ENCODE data around the gene EAF2. TPM values are rescaled to one million over a fixed set of nuclear protein-coding genes. Genes with fewer than 3 reads are reported as not detected.
"Not testable (repeated sequence)": the region's sequence is repeated elsewhere in the genome, so short reads cannot be mapped to it uniquely, and the experiment has no call there.

Gene EAF2
- total RNA-seq, 1 donor from 2014 or later, result 7.2 TPM

GRCh38 chr3:121857778-121858177, 22.8 kb downstream of the EAF2 start:
- not testable (repeated sequence) for DNase-seq (ENCODE audit: low spot score)

DNA sequence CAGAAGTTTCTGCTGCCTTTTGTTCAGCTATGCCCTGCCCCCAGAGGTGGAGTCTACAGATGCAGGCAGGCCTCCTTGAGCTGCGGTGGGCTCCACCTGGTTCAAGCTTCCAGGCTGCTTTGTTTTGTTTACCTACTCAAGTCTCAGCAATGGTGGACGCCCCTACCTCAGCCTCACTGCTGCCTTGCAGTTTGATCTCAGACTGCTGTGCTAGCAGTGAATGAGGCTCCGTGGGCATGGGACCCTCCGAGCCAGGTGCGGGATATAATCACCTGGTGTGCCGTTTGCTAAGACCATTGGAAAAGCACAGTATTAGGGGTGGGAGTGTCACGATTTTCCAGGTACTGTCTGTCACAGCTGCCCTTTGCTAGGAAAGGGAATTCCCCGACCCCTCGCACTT, 28.2 kb downstream of the EAF2 start:
- DNase-seq (ENCODE audit: low spot score), result not testable (repeated sequence)

- no peak for DNase-seq (ENCODE audit: low spot score)
Measured at GRCh38 chr3:121863801-121864200, 28.8 kb downstream of the EAF2 start.

DNA sequence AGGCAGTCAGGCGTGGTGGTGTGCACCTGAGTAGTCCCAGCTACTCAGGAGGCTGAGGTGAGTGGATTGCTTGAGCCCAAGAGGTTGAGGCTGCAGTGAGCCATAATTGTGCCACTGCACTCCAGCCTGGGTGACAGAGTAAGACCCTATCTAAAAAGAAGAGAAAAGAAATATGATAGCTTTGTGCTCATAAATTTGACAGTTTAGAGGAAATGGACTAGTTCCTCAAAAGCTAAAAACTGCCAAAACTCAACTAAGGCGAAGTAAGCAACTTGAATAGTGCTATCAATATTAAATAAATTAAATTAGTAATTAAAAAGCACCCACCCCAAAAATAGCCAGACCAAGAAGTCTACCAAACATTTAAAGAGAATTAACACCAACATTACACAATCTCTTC, 34.7 kb downstream of the EAF2 start:
- DNase-seq (ENCODE audit: low spot score), result no peak

GRCh38 chr3:121870717-121871116, 35.7 kb downstream of the EAF2 start:
- no peak for DNase-seq (ENCODE audit: low spot score)

DNA sequence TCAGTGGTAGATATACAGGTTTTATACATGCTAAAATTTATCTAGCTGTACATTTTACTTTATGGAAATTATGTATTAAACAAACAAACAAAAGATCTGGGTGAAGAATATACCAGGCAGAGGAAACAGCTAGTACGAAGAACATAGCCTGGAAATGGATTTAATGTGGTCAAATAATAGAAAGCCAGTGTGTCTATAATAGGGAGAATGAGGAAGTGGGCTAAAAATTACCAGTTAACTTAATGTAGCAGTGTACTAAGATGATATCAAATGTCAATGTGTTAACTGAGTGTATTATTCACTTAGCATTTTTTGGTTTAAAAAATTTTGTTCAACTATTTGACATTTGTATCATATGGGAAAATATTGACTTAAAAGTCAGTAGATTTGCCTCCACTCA, 36.4 kb downstream of the EAF2 start:
- no peak for DNase-seq (ENCODE audit: low spot score)

GRCh38 chr3:121878411-121878810, 43.4 kb downstream of the EAF2 start:
- no peak for DNase-seq (ENCODE audit: low spot score)

DNA sequence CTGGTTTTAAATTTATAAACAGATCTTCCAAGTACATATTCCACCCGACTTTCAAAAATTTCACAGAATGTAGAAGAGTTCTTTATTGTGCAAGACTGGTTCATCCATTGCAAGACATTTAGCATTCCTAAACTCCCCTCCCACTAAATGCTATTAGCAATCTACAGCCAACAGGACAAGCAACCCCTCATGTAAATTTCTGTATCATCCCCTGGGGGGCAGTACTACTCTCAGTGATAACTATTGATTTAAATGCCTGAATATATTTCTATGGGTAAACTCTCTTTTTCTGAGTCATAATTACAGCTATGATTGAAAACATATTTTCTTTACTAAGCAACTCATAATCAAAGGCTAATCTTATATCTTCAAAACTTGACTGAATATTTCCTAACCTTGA, 48.5 kb downstream of the EAF2 start:
- no peak for DNase-seq (ENCODE audit: low spot score)

GRCh38 chr3:121885386-121885785, 50.4 kb downstream of the EAF2 start:
- DNase-seq (ENCODE audit: low spot score), result no peak

GRCh38 chr3:121894301-121894990, 59.4 kb downstream of the EAF2 start, which contains the start of gene SLC15A2:
Gene SLC15A2 (plus strand): TSS chr3:121894401. CDS start chr3:121894477, 76 bp downstream.
- no peak for DNase-seq (ENCODE audit: low spot score)

GRCh38 chr3:121895121-121895520, 60.1 kb downstream of the EAF2 start:
- no peak for DNase-seq (ENCODE audit: low spot score)

DNA sequence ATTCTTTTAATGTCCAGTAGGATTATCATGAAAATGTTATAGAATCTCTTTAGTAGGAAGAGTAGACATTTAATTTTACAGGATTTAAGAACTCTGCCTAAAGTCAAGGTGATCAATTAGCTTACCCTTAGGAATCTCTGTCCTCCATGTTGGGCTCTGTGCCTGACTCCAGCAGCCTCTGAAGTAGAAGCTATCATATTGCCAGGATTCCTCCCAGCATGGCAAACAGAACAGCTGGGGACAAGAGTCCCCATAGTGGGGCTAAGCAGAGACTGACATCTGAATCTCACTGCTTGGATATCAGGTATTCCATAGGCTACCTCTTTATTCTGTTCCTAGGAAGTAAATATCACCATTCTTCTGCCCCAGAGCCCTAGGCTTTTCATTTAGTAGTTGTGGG, 60.7 kb downstream of the EAF2 start:
- DNase-seq (ENCODE audit: low spot score), result no peak

GRCh38 chr3:121896823-121897222, 61.8 kb downstream of the EAF2 start:
- no peak for DNase-seq (ENCODE audit: low spot score)

- DNase-seq (ENCODE audit: low spot score), result no peak
Measured at GRCh38 chr3:121897296-121897695, 62.3 kb downstream of the EAF2 start.

DNA sequence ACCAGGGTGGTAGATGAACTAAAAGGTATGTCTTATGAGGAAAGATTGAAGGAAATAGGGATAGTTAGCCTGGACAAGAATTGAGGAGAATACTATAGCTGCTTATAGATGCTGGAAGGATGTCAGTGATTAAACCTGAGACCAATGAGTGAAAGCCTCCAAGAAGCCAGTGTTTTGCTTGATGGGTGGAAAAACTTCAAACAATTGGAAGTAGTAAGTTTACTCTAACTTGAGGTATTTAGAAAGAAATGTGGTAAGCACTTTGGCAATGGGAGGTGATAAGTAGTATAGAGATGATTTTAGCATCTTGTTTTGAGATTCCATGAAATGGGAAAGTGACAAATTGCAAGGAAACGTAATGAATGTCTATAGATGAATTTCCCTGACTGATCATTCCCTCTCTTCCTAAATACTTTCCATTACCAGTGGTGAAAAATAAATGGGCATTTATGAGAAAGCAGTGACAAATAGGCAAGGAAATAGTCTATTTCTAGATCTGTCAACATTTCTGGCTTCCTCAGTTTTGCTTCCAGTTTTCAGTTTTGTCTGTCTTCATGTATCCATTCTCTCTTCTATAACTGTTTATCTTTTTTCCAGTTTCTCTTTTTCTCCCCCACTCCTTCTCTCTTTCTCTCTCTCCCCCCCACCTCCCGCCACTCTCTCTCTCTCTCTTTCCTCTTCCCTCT, 78.4 kb downstream of the EAF2 start:
- no peak for DNase-seq (ENCODE audit: low spot score)

DNA sequence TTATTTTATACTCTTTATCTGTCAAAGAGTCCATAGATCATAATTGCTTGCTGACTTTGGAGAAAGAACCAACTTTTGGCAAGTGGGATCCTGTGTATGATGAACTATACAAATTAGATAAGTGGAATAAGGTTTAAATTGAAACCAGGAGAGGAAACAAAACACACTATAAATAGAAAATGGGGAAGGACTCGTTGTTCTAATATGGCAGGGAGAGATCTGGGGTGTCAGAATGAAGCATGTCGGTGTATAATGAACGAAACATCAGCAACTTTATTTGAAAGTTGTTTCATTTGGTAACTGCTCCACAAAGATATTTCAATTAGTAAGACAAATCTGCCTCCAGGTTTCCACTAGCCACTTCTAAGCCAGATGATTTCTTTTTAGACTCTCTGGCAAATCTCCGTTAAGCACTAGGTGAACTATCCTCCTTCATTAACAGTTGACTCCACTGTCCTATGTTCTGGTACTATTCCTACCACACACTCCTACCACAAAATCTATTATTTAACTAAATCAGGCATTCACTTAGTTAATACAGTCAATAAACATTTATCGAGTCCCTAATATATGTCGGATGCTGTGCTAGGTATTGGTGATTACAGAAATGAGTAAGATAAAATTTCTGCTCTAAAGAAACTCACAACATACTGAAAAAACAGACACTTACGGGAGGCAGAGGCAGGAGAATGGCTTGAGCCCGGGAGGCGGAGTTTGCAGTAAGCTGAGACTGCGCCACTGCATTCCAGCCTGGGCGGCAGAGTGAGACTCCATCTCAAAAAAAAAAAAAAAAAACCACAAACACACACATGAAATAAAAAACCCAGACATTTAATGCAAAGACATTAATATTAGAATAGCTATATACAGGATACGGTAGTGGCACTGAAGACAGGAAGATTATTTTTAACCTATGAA, 79.3 kb downstream of the EAF2 start:
- DNase-seq (ENCODE audit: low spot score), result no peak

- DNase-seq (ENCODE audit: low spot score), result no peak
Measured at GRCh38 chr3:121916189-121916588, 81.2 kb downstream of the EAF2 start.

- DNase-seq (ENCODE audit: low spot score), result no peak
Measured at GRCh38 chr3:121918779-121919483, 83.9 kb downstream of the EAF2 start.

DNA sequence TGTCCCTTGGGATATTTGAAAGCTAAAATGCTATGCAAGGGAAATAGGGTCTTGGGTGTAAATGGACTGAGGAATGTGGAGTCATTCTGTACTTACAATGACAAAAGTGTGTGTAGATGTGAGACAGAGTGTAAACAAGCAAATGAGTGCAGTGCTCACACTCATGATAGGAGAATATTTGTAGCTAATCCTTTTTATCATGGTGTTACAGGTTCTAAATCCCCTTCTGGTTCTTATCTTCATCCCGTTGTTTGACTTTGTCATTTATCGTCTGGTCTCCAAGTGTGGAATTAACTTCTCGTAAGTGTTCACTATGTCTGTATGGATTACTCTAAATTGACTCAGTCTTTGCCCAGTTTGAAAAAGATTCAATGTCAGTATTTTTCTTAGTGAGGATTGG, 89.7 kb downstream of the EAF2 start:
- DNase-seq (ENCODE audit: low spot score), result no peak

DNA sequence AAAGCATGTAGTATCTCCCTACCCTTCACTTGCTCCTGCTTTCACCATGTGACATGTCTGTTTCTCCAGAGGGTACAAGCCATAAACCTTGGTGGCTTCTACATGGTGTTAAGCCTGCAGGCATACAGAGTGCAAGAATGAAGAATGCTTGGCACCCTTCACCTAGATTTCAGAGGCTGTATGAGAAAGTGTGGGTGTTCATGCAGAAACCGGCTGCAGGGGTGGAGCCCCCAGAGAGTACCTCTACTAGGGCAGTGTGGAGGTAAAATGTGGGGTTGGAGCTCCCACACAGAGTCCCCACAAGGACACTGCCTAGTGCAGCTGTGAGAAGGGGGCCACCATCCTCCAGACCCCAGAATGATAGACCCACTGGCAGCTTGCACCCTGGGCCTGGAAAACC, 91.4 kb downstream of the EAF2 start:
- DNase-seq (ENCODE audit: low spot score), result no peak

Data from mesenteric fat pad (tissue), 1 donor.